DMS53 treated with DMSO at 0.1 percent for 48 hours (cell line): ENCODE data around the gene PPM1M.

ENCODE experiments used
- DNase-seq: peaks from one replicate; lab custom pipeline; 2025; ENCODE audit not compliant: unreplicated experiment; lab: John Stamatoyannopoulos, UW

Gene PPM1M

DNA sequence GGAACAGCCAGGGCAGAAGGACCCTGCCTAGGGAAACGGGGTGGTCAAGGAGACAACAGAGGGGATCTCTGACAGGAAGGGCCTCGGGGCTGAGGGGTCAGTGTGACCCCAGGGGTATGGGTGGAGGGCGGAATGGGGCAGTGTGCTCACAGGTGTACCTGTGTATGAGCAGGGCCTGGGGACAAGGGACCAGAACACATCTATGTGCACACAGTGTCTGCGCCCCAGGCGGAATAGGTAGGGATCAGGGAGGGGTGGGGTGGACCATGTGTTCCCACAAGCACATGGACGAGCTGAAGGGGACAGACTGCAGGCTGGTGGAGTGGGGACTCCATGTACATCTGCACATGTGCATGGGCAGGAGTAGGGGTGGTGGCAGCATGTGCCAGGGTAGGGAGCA, 15.1 kb upstream of the PPM1M start:
- no peak for DNase-seq

- no peak for DNase-seq
Measured at GRCh38 chr3:52230889-52231499, 14.6 kb upstream of the PPM1M start.

- no peak for DNase-seq
Measured at GRCh38 chr3:52231502-52232278, 13.9 kb upstream of the PPM1M start.

DNA sequence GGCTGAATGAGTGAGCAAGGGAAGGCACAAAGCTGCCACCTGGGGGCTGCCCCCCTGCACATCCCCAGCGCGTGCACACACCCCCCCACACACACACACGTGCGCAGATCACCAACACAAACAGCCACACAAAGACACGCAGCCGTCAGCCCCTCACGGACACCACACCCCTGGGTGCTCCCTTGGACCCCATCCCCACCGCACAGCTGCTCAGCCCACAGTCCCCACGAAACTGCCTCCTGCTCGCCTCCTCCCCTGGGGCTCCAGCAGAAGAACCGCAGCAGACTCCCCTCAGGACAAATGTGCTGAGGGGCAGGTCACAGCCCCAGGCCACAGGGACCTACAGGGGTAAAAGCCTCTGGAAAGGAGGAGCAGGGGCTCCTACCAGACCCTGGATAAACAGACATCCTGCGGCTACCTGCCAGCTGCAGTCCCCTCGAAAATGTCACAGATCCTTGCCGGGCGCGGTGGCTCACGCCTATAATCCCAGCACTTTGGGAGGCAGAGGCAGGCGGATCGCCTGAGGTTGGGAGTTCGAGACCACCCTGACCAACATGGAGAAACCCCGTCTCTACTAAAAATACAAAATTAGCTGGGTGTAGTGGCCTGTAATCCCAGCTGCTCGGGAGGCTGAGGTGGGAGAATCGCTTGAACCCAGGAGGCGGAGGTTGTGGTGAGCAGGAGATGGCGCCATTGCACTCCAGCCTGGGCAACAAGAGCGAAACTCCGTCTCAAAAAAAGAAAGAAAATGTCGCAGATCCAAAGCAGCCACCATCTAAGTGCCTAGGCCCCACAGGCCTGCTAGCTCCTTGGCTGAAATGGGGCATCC, 13.1 kb upstream of the PPM1M start:
- DNase-seq = no peak

GRCh38 chr3:52233108-52233591, 12.4 kb upstream of the PPM1M start:
- DNase-seq = no peak

- no peak for DNase-seq
Measured at GRCh38 chr3:52233968-52234367, 11.6 kb upstream of the PPM1M start.

DNA sequence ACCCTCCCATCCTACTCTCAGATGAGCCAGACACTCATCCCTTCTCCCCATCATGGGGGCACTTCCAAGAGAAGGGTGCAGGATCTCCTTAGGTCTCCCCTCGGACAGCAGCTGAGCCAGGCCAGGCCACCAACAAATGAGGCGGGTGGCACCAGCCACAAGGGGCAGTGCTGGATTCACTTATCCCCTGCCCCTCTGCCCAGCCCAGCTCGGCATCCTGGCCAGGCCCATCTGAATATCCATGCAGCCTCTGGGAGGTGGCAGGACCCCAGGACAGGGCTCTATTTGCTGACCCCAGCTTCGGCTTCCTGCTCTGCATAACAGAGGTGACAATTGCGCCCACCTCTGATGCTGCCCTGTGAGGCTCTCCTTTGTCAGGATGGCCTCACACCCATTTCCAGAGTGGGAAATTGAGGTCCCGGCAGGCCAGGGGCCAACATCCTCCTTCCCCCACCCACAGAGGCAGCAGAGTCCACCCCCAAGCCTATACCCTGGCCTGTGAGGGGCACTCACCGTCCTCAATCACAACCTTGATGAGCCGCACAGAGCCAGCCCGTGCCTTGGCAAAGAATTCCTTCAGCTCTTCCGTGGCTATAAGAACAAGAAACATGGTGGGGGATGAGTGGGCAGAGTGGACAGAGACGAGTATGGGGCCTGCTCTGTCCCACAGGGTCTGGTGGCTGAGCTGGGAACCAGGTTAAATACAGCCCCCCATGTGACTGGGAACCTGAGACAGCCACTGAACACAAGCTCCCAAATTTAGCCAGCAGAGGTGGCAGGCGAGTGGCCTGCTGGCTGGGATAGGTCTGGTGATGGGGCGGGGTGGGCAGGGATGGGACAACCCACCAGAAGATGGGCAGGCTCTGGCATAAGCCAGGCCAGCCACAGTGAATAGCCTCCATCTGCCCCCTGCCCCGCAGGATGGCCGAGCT, 10.8 kb upstream of the PPM1M start:
- DNase-seq = no peak

- DNase-seq = no peak
Measured at GRCh38 chr3:52236424-52236886, 9.1 kb upstream of the PPM1M start.

DNA sequence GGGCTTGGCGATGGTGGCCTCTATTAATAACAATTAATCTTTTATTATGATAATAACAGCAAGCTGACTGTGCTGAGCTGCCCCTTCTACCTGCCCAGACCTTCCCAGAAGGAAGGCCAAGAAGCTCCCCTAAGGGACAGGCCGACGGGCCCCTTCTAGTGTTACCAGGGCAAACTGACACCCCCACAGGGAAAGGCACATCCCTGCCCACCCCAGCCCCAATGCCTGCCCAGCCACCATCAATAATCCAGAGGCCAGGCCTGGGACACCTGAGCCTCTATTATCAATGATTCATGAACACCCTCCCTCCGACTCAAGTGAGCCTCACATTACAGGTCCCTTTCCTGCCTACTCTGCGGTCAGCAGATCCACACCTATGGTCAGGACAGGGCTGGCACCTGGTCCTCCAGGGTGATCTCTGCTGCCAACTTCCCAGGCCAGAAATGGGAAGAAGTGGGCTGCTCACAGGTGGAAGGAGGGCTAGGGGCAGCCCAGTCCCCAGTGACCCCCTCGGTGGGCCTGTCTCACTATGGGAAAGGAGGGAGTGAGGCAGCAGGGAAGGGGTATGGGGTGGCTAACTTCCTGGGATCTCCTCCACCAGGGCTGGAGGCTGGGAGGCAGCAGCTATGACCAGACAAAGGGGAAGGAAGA, 8.4 kb upstream of the PPM1M start:
- DNase-seq = no peak

DNA sequence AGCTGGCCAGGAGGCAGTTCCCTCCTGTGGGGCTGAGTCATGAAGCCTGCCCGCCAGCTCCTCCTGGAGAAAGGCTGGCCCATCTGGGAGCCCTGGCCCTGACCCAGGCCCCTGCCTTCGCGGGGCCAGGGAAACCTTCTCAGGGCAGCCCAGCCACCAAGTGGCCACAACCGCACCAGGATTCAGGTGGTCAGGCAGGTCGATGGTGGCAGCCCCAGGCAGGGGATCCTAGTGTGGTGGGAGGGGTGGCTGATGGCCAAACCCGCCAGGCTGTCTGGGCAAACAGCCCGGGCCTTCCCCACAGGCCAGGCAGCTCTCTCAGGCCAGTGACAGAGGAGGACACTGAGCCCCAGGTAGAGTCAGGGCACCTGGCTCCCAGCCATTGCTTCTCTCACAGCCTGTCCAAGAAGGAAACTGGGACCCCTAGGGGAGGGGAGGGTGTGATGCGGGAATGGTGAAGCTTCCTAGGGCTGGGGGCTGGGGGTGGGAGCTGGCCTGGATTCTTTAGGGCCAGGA, 7.8 kb upstream of the PPM1M start:
- DNase-seq = no peak

DNA sequence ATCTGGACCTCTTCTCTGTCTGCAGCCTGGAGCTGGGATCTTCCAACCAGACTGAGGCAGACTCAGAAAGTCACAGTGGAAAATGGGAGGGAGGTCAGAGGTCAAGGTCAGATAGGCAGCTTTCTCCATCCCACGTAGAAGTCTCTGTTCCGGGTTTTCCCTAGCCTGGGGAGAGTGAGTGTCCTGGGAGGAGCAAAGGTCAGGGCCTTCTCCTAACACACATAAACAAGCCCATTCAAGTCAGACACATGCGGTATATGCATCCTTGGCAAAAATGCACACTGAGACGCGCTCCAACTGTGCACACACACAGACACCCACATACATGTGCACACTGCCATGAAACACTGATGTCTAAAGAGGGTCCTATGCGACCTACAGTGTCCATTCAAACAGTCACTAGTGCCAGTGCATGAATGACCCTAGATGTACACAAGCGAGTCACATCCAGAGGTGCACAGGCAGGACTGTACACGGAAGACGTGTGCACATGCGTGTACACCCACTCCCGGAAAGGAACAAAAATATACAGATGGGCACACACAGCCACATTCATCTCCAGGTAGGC, 7.3 kb upstream of the PPM1M start:
- DNase-seq = no peak

DNA sequence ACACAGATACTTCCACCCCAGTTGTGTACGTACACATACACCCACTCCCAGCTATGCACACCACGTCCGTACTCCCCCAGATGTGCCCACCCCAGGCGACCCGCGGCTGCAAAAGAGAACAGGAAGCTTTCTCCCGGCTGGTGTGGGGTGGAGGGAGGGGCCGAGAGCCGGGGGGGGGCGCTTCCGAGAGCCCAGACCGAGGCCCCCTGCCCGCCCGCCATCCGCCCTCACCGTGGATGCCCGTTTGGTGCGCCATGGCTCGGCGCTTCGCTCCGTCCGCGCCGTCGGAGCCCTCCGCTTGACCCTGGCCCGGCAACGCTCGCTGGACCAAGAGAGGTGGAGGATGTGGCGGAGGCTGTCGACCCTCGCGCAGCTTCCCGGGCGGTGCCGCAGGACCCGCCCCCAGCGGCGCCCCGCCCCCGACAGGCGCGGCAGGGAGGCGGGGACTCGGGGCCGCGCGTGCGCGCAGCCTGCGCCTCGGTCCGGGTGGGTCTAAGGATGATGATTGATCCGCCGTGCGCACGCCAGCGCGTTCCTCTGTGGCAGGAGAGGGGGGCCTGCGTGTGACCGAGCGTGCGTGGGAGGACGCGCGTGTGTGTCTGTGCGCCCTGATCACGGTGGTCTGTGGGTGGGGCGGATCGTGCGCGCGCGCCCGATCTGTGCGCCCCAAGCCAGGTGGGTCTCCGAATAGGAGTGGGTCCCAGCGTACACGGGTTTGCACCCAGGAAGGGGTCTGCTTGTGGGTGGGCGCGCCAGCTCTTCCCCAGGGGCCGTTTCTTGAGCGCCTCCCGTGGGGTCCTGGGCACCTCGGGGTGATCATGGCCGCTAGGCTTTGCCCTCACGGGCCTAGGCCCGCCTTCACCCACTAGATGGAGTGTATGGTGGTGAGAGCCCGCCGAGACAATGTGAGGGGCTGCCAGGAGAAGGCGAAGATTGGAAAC, 6.5 kb upstream of the PPM1M start, which contains the start of gene TWF2:
Gene TWF2 (minus strand): TSS at position 398 of the 941 bp plus-strand sequence. CDS start 142 bp downstream, at position 256.
- no peak for DNase-seq

- DNase-seq = peak; percentile 33
Measured at GRCh38 chr3:52240059-52240885, 5.3 kb upstream of the PPM1M start.

GRCh38 chr3:52240886-52241370, 4.6 kb upstream of the PPM1M start:
- DNase-seq = no peak

- no peak for DNase-seq
Measured at GRCh38 chr3:52242039-52242438, 3.5 kb upstream of the PPM1M start.

GRCh38 chr3:52243791-52244628, 1.5 kb upstream of the PPM1M start:
- no peak for DNase-seq
